ENCODE measurements around the gene PRCD.

Gene PRCD

DNA sequence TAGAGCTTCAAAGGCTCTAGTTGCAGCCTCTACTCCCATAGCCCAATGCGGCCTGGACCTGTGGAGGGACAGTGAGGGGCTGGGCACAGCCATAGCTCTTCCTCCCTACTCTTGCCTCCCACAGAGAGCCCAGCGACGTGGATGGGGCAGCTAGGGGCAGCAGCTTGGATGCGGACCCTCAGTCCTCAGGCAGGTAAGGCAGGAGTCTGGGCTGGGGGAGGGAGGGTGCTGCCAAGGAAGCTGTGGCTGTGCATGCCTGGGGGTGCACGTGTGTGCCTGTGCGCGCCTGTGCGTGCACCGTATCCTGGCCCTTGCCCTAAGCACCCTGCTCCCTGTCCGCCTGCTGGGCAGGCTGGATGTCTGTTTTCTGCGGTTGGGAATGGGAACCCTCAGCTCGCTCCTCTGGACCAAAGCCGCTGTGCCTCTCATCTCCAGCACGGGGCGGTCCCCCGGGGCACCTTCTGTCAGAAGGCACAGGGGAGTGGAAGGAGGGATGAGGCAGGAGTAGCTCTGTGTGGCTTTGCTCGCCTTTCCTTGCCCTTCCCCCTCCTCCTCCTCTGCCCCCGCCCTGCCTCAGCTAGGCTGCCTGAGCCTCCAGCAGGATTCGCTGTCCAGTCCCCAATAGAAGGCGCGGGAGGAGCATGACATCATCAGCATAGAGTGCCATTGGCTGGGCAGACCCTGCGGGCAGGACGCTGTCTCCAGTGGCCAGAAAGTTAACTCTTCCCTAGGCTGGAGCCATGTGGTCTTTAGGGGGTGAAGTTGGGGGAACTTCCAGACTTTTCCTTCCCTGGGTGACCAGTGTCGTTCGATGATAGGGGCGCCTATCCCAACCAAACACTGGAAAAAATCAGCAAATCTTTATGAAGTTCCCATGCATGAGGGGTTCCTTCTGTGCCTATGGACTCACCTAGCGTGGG is 797 bp downstream of the PRCD start:
- DNase-seq (ENCODE audit: low spot score): no peak

DNA sequence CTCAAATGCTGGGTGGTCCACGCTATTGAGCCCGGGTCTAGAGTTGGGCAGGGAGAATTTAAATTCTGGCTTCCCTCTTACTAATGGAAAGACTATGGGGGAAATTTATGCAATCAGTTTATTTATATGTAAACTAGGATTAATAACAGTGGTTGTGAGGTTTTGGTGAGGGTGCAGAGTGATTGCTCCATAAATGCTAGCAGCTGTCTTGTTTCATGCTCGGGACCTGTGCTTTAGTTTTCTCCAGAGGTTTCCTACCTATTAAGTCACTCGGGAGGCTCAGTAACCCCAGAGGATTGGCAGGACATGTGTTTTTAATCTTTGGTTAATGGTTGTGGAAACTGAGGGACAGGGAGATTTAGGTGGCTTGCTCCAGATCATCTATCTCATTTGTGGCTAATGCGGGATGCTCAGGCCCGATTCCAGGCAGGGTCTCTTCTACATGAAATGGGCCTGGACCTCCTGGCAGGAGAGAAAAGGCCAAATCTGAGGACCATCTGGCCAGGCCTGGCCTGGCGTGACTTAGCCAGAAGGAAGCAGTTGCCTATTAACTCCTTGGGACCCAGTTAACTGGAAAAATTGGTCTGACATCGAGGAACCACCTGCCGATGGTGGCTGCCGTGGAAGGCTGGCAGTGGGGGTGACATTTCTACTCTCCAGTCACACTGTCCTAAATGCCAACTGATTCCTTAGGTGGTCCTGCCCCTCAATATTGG is 2.1 kb downstream of the PRCD start:
- DNase-seq (ENCODE audit: low spot score): no peak

GRCh38 chr17:76542566-76542971 is 2.7 kb downstream of the PRCD start:
- no peak for DNase-seq (ENCODE audit: low spot score)

- no peak for DNase-seq (ENCODE audit: low spot score)
Observed at GRCh38 chr17:76542984-76543383, 3.1 kb downstream of the PRCD start.

DNA sequence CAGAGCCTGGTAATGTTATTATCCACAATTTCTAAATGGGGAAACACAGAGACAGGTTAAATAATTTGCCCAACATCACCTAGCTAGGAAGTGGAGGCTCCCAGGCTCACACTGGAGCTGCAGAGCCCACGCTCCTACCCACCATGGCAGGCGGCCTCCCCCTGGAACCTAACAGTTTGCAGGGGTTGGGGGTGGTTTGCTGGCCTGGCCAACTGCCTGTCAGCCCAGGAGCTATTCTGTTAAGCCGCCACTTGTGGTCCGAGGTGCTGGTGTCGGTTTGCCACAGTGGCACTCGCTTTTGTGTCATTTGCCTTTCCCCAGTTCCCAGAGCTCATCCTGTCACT is 3.6 kb downstream of the PRCD start:
- no peak for DNase-seq (ENCODE audit: low spot score)

- DNase-seq (ENCODE audit: low spot score): no peak
Observed at GRCh38 chr17:76543826-76544545, 4.1 kb downstream of the PRCD start.

GRCh38 chr17:76544546-76545365 is 4.9 kb downstream of the PRCD start:
- no peak for DNase-seq (ENCODE audit: low spot score)

GRCh38 chr17:76545918-76546555 is 6.2 kb downstream of the PRCD start:
- DNase-seq (ENCODE audit: low spot score): no peak

- DNase-seq (ENCODE audit: low spot score): no peak
Observed at GRCh38 chr17:76546556-76547182, 6.8 kb downstream of the PRCD start.

GRCh38 chr17:76547183-76547641 is 7.4 kb downstream of the PRCD start:
- peak; percentile 58 for DNase-seq (ENCODE audit: low spot score)

- no peak for DNase-seq (ENCODE audit: low spot score)
Observed at GRCh38 chr17:76547642-76548202, 7.9 kb downstream of the PRCD start.

DNA sequence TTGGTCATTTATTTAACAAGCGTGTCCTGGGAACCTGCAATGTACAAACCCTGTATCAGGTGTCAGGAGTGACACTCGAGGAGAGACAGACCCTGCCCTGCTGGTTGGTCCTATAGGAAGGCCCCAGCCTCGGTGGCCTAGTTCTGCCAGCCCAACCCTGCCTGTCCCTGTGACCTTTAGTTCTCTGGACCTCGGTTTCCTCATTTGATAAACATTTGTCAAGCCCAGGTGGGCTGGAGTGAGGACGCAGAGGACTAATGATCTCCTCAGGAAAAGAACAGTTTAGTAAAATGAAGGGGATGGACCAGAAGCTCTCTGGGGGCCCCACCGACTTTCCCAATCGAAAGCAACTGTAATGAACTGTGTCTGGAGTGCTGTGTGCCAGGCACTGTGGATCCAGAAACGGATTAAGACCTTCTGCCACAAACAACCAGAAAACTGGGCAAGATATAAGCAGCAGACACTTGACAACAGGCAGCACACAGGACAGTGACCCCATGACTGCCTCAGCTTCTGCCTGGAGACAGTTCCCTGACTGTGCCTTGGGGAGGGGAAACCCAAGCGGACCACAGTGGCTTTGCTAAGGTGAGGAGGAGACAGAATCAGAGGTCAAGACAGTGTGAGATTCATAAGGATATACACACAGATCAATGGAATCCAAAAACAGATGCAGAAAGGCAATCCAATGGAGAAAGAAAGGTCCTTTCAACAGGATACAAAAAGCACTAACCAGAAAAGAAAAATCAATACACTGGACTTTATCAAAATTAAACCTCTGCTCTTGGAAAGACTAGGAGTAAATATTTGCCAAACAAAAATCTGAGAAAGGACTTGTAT is 8.8 kb downstream of the PRCD start:
- DNase-seq (ENCODE audit: low spot score): no peak

- DNase-seq (ENCODE audit: low spot score): no peak
Observed at GRCh38 chr17:76549215-76549518, 9.3 kb downstream of the PRCD start.

DNA sequence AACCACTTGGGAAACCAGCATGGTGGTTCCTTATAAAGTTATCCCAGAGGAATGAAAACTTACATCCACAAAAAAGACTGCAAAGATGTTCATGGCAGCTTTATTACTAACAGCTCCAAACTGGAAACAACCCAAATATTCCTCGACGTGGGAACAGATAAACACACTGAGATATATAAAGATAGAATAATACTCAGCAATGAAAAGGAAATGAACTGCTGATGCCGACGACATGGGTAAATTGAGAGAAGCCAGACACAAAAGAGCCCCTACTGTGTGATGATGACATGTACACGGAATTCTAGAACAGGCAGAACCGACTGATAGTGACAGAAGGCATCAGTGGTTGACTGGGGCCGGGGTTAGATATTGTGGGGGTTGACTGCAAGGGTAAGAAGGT is 9.7 kb downstream of the PRCD start:
- no peak for DNase-seq (ENCODE audit: low spot score)

DNA sequence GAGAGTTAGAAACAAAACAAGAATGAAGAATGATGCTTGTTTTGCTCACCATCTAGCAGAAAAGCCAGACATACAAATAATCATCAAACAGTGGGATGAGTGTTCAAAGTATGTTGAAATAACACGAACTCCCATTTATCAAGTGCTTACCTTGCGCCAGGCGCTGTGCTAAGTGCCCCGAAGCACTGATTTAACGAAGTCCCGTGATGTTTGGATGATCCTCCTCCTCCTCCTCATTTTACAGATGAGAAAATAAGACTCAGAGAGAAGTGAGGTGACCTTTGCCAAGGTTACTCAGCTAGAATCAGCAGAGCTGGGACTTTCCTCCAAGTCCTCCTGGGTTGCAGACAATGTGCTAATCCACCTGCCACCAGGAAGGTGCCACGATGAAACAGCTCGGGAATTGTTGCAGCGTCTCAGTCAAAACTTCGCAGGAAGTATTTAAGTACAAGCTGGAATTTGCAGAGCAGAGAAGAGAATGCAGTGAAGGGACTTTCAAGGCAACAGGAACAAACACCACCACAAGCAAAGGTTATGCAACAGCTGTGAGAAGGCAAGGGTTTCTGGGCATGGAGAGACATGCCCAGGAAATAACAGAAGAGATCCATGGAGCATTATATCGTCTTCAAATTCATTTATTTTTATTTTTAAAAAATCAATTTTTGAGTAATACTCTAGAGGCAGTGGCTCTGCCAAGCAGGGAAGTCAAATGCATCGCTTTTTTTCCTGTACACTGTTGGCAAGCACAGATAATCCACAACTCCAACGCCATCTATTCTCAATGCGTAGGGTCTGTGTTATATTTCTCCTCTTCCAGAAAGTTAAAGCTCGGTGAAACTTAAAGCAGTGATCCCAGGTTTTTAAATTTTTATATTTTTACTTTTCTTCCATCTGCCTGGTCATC is 11.1 kb downstream of the PRCD start:
- DNase-seq (ENCODE audit: low spot score): no peak

- no peak for DNase-seq (ENCODE audit: low spot score)
Observed at GRCh38 chr17:76551685-76552084, 11.8 kb downstream of the PRCD start.

GRCh38 chr17:76553178-76553908 is 13.5 kb downstream of the PRCD start:
- no peak for DNase-seq (ENCODE audit: low spot score)

GRCh38 chr17:76554131-76554530 is 14.3 kb downstream of the PRCD start:
- DNase-seq (ENCODE audit: low spot score): no peak

Data from CD4-positive, alpha-beta T cell treated with Interleukin-6 at 100 ng/mL for 8 hours (primary cell).